Coronary artery (tissue), 2 donors: ENCODE results near the gene PPL.
A peak's percentile ranks its signal among the peaks of the same experiment; 100 is the strongest.

ENCODE experiments used
- DNase-seq: peaks from one replicate; pipeline ENCODE4 v3.0.0-alpha.2; 2017; ENCODE audit warnings: low spot score
- H3K27ac ChIP-seq, 2 donors: fragments of 200-600 bp; sonication (generic); one replicate each; pipeline ENCODE4 v1.5.1; 2016 to 2019
- H3K4me3 ChIP-seq: fragments of 200-600 bp; sonication (generic); 2 replicates; pipeline ENCODE4 v1.5.1; 2016; ENCODE audit warnings: mild to moderate bottlenecking, moderate library complexity
- CTCF ChIP-seq: fragments of 200-600 bp; sonication (generic); IDR thresholded peaks from one replicate; pipeline ENCODE4 v1.5.1; 2019; ENCODE audit warnings: antibody characterized with exemption

Gene PPL

GRCh38 chr16:4862639-4863038, 74.3 kb downstream of the PPL start:
- no peak for TF ChIP-seq CTCF
- DNase-seq = peak; percentile 29
- Histone ChIP-seq H3K4me3 (no peak overlapping the region), H3K27ac (no peak overlapping the region)

GRCh38 chr16:4860727-4861342, 76.1 kb downstream of the PPL start:
- no peak overlapping the region for H3K4me3 ChIP-seq
- no peak overlapping the region for H3K27ac ChIP-seq
- no peak for TF ChIP-seq CTCF
- DNase-seq = no peak

GRCh38 chr16:4859900-4860255, 77.1 kb downstream of the PPL start:
- H3K27ac ChIP-seq = no peak overlapping the region
- TF ChIP-seq CTCF = no peak
- no peak overlapping the region for H3K4me3 ChIP-seq
- DNase-seq = peak; percentile 60

GRCh38 chr16:4859190-4859899, 77.6 kb downstream of the PPL start:
- peak; percentile 47 for DNase-seq
- TF ChIP-seq CTCF = no peak
- H3K27ac ChIP-seq = peak overlapping the region in 1 of 2 donors; percentile 14
- no peak overlapping the region for H3K4me3 ChIP-seq

- H3K27ac ChIP-seq = no peak overlapping the region
- H3K4me3 ChIP-seq = no peak overlapping the region
- TF ChIP-seq CTCF = no peak
- no peak for DNase-seq
These were observed 81.1 kb downstream of the PPL start for GRCh38 chr16:4855804-4856203.

- peak; percentile 24 for DNase-seq
- no peak overlapping the region for H3K27ac ChIP-seq
- H3K4me3 ChIP-seq = no peak overlapping the region
- TF ChIP-seq CTCF = no peak
These were observed 81.6 kb downstream of the PPL start for GRCh38 chr16:4855371-4855770.
